CD8-positive, alpha-beta memory T cell (primary cell): ENCODE data around the gene HMGN4. TPM values are rescaled to one million over a fixed set of nuclear protein-coding genes. Genes with fewer than 3 reads are reported as not detected.
A peak's percentile ranks its signal among the peaks of the same experiment; 100 is the strongest.

Experiments
- CTCF ChIA-PET: fragments of 350-600 bp; sonication (Branson Sonifier 250); formaldehyde crosslinking; loops from one replicate; lab custom pipeline; 2021; ENCODE audit warnings: antibody characterized with exemption; lab: Charles Lee
- POLR2A ChIA-PET: fragments of 350-600 bp; sonication (Branson Sonifier 250); formaldehyde crosslinking; loops from one replicate; lab custom pipeline; 2021; ENCODE audit warnings: antibody characterized with exemption; lab: Charles Lee
- DNase-seq, 5 donors: peaks; one replicate each; pipeline versions ENCODE4 v3.0.0 to v3.0.0-alpha.2; 2020 to 2022; ENCODE audit warnings: mixed read lengths in 1 of 5
- H3K27ac ChIP-seq: one replicate; pipeline ENCODE4 v1.7.0; 2013; ENCODE audit warnings: low read depth, mild to moderate bottlenecking, low read length, moderate library complexity
- H3K27me3 ChIP-seq: 2 replicates; pipeline ENCODE4 v1.7.0; 2013; ENCODE audit warnings: low read length, mild to moderate bottlenecking; ENCODE audit not compliant: insufficient read depth, poor library complexity, severe bottlenecking
- H3K36me3 ChIP-seq: 2 replicates; pipeline ENCODE4 v1.7.0; 2013; ENCODE audit warnings: mild to moderate bottlenecking, low read length, moderate library complexity; ENCODE audit not compliant: insufficient read depth
- H3K4me1 ChIP-seq: 2 replicates; pipeline ENCODE4 v1.7.0; 2013; ENCODE audit warnings: mild to moderate bottlenecking, low read length, moderate library complexity; ENCODE audit not compliant: insufficient read depth
- H3K4me3 ChIP-seq: 2 replicates; pipeline ENCODE4 v1.7.0; 2013; ENCODE audit warnings: mild to moderate bottlenecking, low read length
- H3K9me3 ChIP-seq: 2 replicates; pipeline ENCODE4 v1.7.0; 2013; ENCODE audit warnings: mild to moderate bottlenecking, low read length
- H3K27ac Mint-ChIP-seq, 8 donors: one replicate each; pipeline ENCODE4 v1.8.0; 2020 to 2021; ENCODE audit warnings: mixed read lengths in 8 of 8, mild to moderate bottlenecking in 6 of 8, inconsistent platforms in 3 of 8, moderate library complexity in 3 of 8
- H3K27me3 Mint-ChIP-seq, 2 donors: one replicate each; pipeline ENCODE4 v1.8.0; 2020 to 2021; ENCODE audit warnings: mixed read lengths in 2 of 2, mild to moderate bottlenecking in 1 of 2, moderate library complexity in 1 of 2
- H3K36me3 Mint-ChIP-seq, 3 donors: one replicate each; pipeline ENCODE4 v1.8.0; 2020 to 2021; ENCODE audit warnings: mixed read lengths in 3 of 3, inconsistent platforms in 1 of 3, mild to moderate bottlenecking in 1 of 3
- H3K4me1 Mint-ChIP-seq, 3 donors: one replicate each; pipeline ENCODE4 v1.8.0; 2020 to 2021; ENCODE audit warnings: mixed read lengths in 3 of 3, inconsistent platforms in 1 of 3, mild to moderate bottlenecking in 1 of 3
- H3K4me3 Mint-ChIP-seq, 7 donors: one replicate each; pipeline ENCODE4 v1.8.0; 2020 to 2021; ENCODE audit warnings: mixed read lengths in 7 of 7, mild to moderate bottlenecking in 6 of 7, moderate library complexity in 4 of 7, inconsistent platforms in 2 of 7
- H3K9me3 Mint-ChIP-seq, 5 donors: one replicate each; pipeline ENCODE4 v1.8.0; 2020 to 2022; ENCODE audit warnings: mixed read lengths in 5 of 5, mild to moderate bottlenecking in 3 of 5, moderate library complexity in 2 of 5, inconsistent platforms in 1 of 5
- polyA plus RNA-seq: library from polyadenylated mRNA; unstranded; fragments of 300-500 nt; fragmentation: Illumina TruSeq; gene quantifications from one replicate; pipeline ENCODE4 v1.2.3, GENCODE V29; 2021
- total RNA-seq, 2 experiments: library from RNA; stranded (reverse); gene quantifications; one replicate each; pipeline ENCODE4 v1.2.3, GENCODE V29; 2021

The HMGN4 gene
- total and polyA plus RNA-seq, 3 experiments from 2014 or later = 90.0 to 166 (median 91.4) TPM

- Histone ChIP-seq H3K27ac (peak overlapping the region; percentile 68), H3K4me1 (peaks cover 31% of the 10 kb centered on the region), H3K27me3 (no peaks in the 10 kb centered on the region), H3K4me3 (peak overlapping the region; percentile 82), H3K9me3 (no peaks in the 10 kb centered on the region), H3K36me3 (no peaks in the 10 kb centered on the region)
- DNase-seq = no peak
- Mint-ChIP-seq H3K27ac (peak overlapping the region; percentile 15 to 96 (median 94)), H3K4me1 (peaks cover 46 to 62% (median 49%) of the 10 kb centered on the region in 3 donors), H3K9me3 (peaks cover 0 to 7% (median 2%) of the 10 kb centered on the region in 5 donors), H3K36me3 (peaks cover 0 to 24% (median 0%) of the 10 kb centered on the region in 3 donors), H3K4me3 (peak overlapping the region; percentile 91 to 98 (median 96)), H3K27me3 (peaks cover 0 to 20% of the 10 kb centered on the region in 2 donors)
- POLR2A ChIA-PET = interaction anchor here (0.6 to 1.8 kb wide), 11 partner anchors 9 to 513 kb away, joined by 3 to 14 read pairs (median 4); no protein-coding TSS in a partner anchor
- CTCF ChIA-PET = interaction anchor here (0.9 to 4.7 kb wide), 11 partner anchors 9 to 284 kb away, joined by 3 to 25 read pairs (median 4); a partner anchor contains a TSS
Measured at GRCh38 chr6:26533532-26533931, 4.6 kb upstream of the HMGN4 start.

GRCh38 chr6:26534681-26535465 is 3.3 kb upstream of the HMGN4 start:
- Histone ChIP-seq H3K27ac (no peak overlapping the region), H3K36me3 (no peaks in the 10 kb centered on the region), H3K27me3 (no peaks in the 10 kb centered on the region), H3K4me1 (peaks cover 41% of the 10 kb centered on the region), H3K9me3 (no peaks in the 10 kb centered on the region), H3K4me3 (no peak overlapping the region)
- Mint-ChIP-seq H3K4me1 (peaks cover 53 to 69% (median 60%) of the 10 kb centered on the region in 3 donors), H3K27me3 (peaks cover 0 to 20% of the 10 kb centered on the region in 2 donors), H3K9me3 (peaks cover 0 to 7% (median 2%) of the 10 kb centered on the region in 5 donors), H3K36me3 (peaks cover 0 to 32% (median 0%) of the 10 kb centered on the region in 3 donors), H3K27ac (peak overlapping the region in 1 of 8 donors; percentile 53), H3K4me3 (peak overlapping the region in 4 of 7 donors; percentile 15 to 27 (median 20))
- ChIA-PET CTCF (interaction anchor here (0.7 to 4.7 kb wide), 2 partner anchors 13 to 16 kb away, joined by 4 to 25 read pairs; no protein-coding TSS in a partner anchor), POLR2A (interaction anchor here (0.5 to 4.1 kb wide), 3 partner anchors 13 to 346 kb away, joined by 3 to 43 read pairs (median 3); a partner anchor contains a TSS)
- DNase-seq = no peak

DNA sequence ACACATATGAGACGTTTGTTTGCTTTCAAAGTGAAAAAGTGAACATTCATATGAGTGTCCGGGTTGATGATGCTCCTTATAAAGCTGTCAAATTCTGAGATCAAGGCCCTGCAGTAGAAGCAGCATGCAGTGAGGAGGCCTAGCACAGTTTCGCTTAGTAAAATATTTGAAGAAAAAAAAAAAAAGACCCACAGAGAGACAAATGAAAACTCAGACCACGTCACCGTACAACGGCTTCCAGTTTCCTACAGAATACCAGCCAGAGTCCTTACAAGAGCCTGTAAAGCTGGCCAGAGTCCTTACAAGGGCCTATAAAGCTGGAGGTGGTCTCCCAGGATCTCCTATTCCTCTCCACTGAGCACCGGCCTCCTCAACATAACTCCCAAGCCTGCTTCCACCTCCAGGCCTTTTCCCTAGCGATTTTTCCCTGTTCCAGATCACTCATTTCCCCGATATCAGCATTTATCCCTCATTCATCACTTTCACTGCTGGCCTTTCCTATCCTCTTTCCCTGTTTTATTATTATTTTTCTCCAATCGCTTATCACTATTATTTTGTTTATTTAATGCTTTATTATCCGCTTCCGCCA is 1.5 kb upstream of the HMGN4 start:
- H3K36me3 Mint-ChIP-seq = peaks cover 0 to 46% (median 1%) of the 10 kb centered on the region in 3 donors
- CTCF ChIA-PET = interaction anchor here (1.0 to 2.0 kb wide), 7 partner anchors 15 to 195 kb away, joined by 3 to 13 read pairs (median 4); partner anchors contain the start of gene BTN2A2
- H3K27me3 Mint-ChIP-seq = peaks cover 0 to 20% of the 10 kb centered on the region in 2 donors
- peak in 3 of 5 donors; percentile 25 to 53 (median 35) for DNase-seq
- Histone ChIP-seq H3K4me3 (peak overlapping the region; percentile 88), H3K27ac (peak overlapping the region; percentile 89), H3K4me1 (peaks cover 48% of the 10 kb centered on the region), H3K27me3 (no peaks in the 10 kb centered on the region), H3K9me3 (no peaks in the 10 kb centered on the region), H3K36me3 (no peaks in the 10 kb centered on the region)
- peak overlapping the region; percentile 92 to 99 (median 96) for H3K27ac Mint-ChIP-seq
- H3K4me3 Mint-ChIP-seq = peak overlapping the region; percentile 92 to 98 (median 94)
- H3K9me3 Mint-ChIP-seq = peaks cover 0 to 7% (median 2%) of the 10 kb centered on the region in 5 donors
- POLR2A ChIA-PET = interaction anchor here (0.5 to 4.1 kb wide), 16 partner anchors 13 to 597 kb away, joined by 3 to 43 read pairs (median 5); a partner anchor contains a TSS
- peaks cover 61 to 80% (median 71%) of the 10 kb centered on the region in 3 donors for H3K4me1 Mint-ChIP-seq

DNA sequence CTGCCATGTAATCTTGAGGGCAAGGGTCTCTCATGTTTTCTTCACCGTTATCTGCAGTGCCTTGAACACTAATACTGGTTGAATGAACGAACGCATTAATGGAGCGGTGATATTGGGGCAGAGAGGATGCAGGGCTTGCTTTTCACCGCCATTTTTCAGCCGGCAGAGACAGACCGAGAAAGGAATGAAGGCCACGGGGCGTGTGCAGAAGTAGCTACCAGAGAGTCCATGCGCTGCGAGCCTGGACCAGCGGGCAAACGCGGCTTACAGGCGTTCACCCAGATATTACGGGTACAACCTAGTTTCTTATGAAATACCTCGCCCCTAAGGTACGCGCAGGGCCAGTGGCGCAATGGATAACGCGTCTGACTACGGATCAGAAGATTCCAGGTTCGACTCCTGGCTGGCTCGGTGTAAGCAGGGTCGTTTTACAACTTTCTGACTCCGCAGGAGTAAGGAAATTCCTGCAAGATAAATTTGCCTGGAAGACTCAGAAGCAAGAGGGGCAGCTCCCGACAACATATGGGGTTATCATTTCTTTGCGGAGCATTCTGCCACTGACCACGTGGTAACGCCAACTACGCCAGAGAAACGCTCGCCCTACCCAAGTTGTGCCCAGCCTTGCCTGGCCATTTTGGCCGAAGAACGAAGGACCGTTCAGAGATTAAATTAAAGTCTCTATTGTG is 863 bp upstream of the HMGN4 start:
- peaks cover 0 to 7% (median 2%) of the 10 kb centered on the region in 5 donors for H3K9me3 Mint-ChIP-seq
- ChIA-PET POLR2A (interaction anchor here (0.5 to 4.1 kb wide), 27 partner anchors 13 to 1335 kb away, joined by 3 to 43 read pairs (median 5); a partner anchor contains a TSS), CTCF (interaction anchor here (0.7 to 2.0 kb wide), 20 partner anchors 9 to 209 kb away, joined by 3 to 13 read pairs (median 3); partner anchors contain the start of gene BTN2A2)

GRCh38 chr6:26538572-26538902 is 371 bp downstream of the HMGN4 start:
- H3K36me3 Mint-ChIP-seq = peaks cover 4 to 51% (median 7%) of the 10 kb centered on the region in 3 donors
- ChIA-PET CTCF (interaction anchor here (0.8 to 2.3 kb wide), 11 partner anchors 8 to 197 kb away, joined by 3 to 10 read pairs (median 4); no protein-coding TSS in a partner anchor), POLR2A (interaction anchor here (0.6 to 4.1 kb wide), 14 partner anchors 12 to 415 kb away, joined by 3 to 43 read pairs (median 6); a partner anchor contains a TSS)
- peak overlapping the region; percentile 92 to 98 (median 94) for H3K4me3 Mint-ChIP-seq
- peaks cover 0 to 14% of the 10 kb centered on the region in 2 donors for H3K27me3 Mint-ChIP-seq
- H3K9me3 Mint-ChIP-seq = peaks cover 0 to 4% (median 0%) of the 10 kb centered on the region in 5 donors
- H3K27me3 ChIP-seq = no peaks in the 10 kb centered on the region
- peak overlapping the region; percentile 92 to 99 (median 96) for H3K27ac Mint-ChIP-seq
- peaks cover 39% of the 10 kb centered on the region for H3K4me1 ChIP-seq
- H3K4me3 ChIP-seq = peak overlapping the region; percentile 88
- H3K9me3 ChIP-seq = no peaks in the 10 kb centered on the region
- H3K36me3 ChIP-seq = no peaks in the 10 kb centered on the region
- DNase-seq = no peak
- H3K27ac ChIP-seq = peak overlapping the region; percentile 89
- H3K4me1 Mint-ChIP-seq = peaks cover 52 to 77% (median 70%) of the 10 kb centered on the region in 3 donors

More for the DNA sequence above, 863 bp upstream of the HMGN4 start:
- no peaks in the 10 kb centered on the region for H3K36me3 ChIP-seq
- H3K4me1 ChIP-seq = peaks cover 47% of the 10 kb centered on the region
- Mint-ChIP-seq H3K36me3 (peaks cover 0 to 47% (median 4%) of the 10 kb centered on the region in 3 donors), H3K27me3 (peaks cover 0 to 20% of the 10 kb centered on the region in 2 donors), H3K27ac (peak overlapping the region; percentile 92 to 99 (median 96)), H3K4me3 (peak overlapping the region; percentile 92 to 98 (median 94)), H3K4me1 (peaks cover 59 to 79% (median 72%) of the 10 kb centered on the region in 3 donors)
- H3K27ac ChIP-seq = peak overlapping the region; percentile 89
- H3K9me3 ChIP-seq = no peaks in the 10 kb centered on the region
- peak; percentile 82 to 93 (median 88) for DNase-seq
- no peaks in the 10 kb centered on the region for H3K27me3 ChIP-seq
- H3K4me3 ChIP-seq = peak overlapping the region; percentile 88

- peak overlapping the region; percentile 88 for H3K4me3 ChIP-seq
- Mint-ChIP-seq H3K27me3 (peaks cover 0 to 14% of the 10 kb centered on the region in 2 donors), H3K4me1 (peaks cover 52 to 78% (median 70%) of the 10 kb centered on the region in 3 donors), H3K4me3 (peak overlapping the region; percentile 92 to 98 (median 94)), H3K27ac (peak overlapping the region; percentile 92 to 99 (median 96)), H3K9me3 (peaks cover 0 to 4% (median 0%) of the 10 kb centered on the region in 5 donors), H3K36me3 (peaks cover 4 to 56% (median 10%) of the 10 kb centered on the region in 3 donors)
- H3K36me3 ChIP-seq = peaks cover under 1% of the 10 kb centered on the region
- CTCF ChIA-PET = interaction anchor here (0.9 to 2.3 kb wide), 4 partner anchors 16 to 198 kb away, joined by 3 to 5 read pairs (median 4); no protein-coding TSS in a partner anchor
- peaks cover 35% of the 10 kb centered on the region for H3K4me1 ChIP-seq
- DNase-seq = no peak
- H3K27ac ChIP-seq = peak overlapping the region; percentile 89
- H3K9me3 ChIP-seq = no peaks in the 10 kb centered on the region
- H3K27me3 ChIP-seq = no peaks in the 10 kb centered on the region
- POLR2A ChIA-PET = interaction anchor here (0.6 to 4.1 kb wide), 9 partner anchors 11 to 416 kb away, joined by 3 to 43 read pairs (median 5); a partner anchor contains a TSS
Measured at GRCh38 chr6:26539071-26539615, 977 bp downstream of the HMGN4 start.
